ENCODE measurements around the gene WDR53.

- TF ChIP-seq EZH2phosphoT487 (IDR thresholded peaks at IDR 0.05; ENCODE audit: insufficient read depth, low read depth) (no peak), EZH2 (IDR thresholded peaks at IDR 0.05; ENCODE audit: insufficient read depth, poor library complexity, severe bottlenecking) (no peak)
Measured at GRCh38 chr3:196544491-196544992, 23.8 kb downstream of the WDR53 start.
